Measurements from ENCODE around the gene GOLPH3L.

DNA sequence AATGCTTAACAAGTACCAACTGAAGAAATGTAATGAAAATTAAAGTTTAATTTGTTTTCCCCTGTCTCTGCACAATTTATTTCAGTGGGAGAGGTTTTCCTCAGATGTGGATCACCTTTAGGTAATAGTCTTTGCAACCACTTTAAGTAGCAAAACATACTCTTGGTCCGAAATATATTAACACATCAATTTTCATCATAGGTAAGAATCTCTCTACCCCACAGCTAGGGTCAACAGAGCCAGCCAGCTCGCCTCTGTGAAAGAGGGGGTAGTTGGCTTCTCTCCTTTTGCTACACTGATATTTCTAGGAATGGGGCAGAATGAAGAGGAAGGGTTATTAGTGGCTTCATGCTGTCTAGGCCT, 92.7 kb downstream of the GOLPH3L start:
- TF ChIP-seq, protein P1, sequence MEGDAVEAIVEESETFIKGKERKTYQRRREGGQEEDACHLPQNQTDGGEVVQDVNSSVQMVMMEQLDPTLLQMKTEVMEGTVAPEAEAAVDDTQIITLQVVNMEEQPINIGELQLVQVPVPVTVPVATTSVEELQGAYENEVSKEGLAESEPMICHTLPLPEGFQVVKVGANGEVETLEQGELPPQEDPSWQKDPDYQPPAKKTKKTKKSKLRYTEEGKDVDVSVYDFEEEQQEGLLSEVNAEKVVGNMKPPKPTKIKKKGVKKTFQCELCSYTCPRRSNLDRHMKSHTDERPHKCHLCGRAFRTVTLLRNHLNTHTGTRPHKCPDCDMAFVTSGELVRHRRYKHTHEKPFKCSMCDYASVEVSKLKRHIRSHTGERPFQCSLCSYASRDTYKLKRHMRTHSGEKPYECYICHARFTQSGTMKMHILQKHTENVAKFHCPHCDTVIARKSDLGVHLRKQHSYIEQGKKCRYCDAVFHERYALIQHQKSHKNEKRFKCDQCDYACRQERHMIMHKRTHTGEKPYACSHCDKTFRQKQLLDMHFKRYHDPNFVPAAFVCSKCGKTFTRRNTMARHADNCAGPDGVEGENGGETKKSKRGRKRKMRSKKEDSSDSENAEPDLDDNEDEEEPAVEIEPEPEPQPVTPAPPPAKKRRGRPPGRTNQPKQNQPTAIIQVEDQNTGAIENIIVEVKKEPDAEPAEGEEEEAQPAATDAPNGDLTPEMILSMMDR (IDR thresholded peaks at IDR 0.05 in 8 of 11, conservative IDR thresholded peaks at IDR 0.05 in 3 of 11): no peak
- TF ChIP-seq POLR2A (IDR thresholded peaks at IDR 0.05): no peak

Data from spleen (tissue), 7 donors.